Brain microvascular endothelial cell (primary cell): Measurements from ENCODE around the gene PCLO.

Experiments used
- DNase-seq: peaks from one replicate; pipeline ENCODE4 v3.0.0-alpha.2; 2020
- H3K27ac ChIP-seq: fragments of 250-450 bp; sonication (Bioruptor Pico); 2 replicates; pipeline ENCODE4 v1.5.1; 2020; ENCODE audit warnings: mild to moderate bottlenecking, moderate library complexity
- H3K27me3 ChIP-seq: fragments of 250-450 bp; sonication (Bioruptor Pico); replicated peaks from 2 replicates; pipeline ENCODE4 v1.5.1; 2020; ENCODE audit warnings: mild to moderate bottlenecking
- H3K36me3 ChIP-seq: fragments of 250-450 bp; sonication (Bioruptor Pico); replicated peaks from 2 replicates; pipeline ENCODE4 v1.5.1; 2020; ENCODE audit warnings: mild to moderate bottlenecking
- H3K4me3 ChIP-seq: 2 replicates; pipeline ENCODE4 v1.5.1; 2011; ENCODE audit warnings: low read depth, mild to moderate bottlenecking, control low read depth, low read length, moderate library complexity
- CTCF ChIP-seq: IDR thresholded peaks from 2 replicates; pipeline ENCODE4 v1.5.1; 2011; ENCODE audit warnings: low read depth, mild to moderate bottlenecking, moderate library complexity, low read length, control low read depth, inconsistent platforms; ENCODE audit errors: missing control alignments
- in situ Hi-C: cut with HindIII; loops from 2 replicates; pipeline ENCODE4 v1.10.0; 2017; ENCODE audit warnings: low sequenced_read_pairs, low pct_ligation_motif_present

PCLO gene

GRCh38 chr7:82865856-82866255, 296.8 kb downstream of the PCLO start:
- Histone ChIP-seq H3K27me3 (no peaks in the 10 kb centered on the region), H3K4me3 (no peak overlapping the region), H3K36me3 (no peaks in the 10 kb centered on the region), H3K27ac (no peak overlapping the region)
- no peak for TF ChIP-seq CTCF
- no peak for DNase-seq
- in situ Hi-C loops: no loop called here

- no peaks in the 10 kb centered on the region for H3K36me3 ChIP-seq
- in situ Hi-C loops: no loop called here
- DNase-seq: peak; percentile 11
- H3K27ac ChIP-seq: no peak overlapping the region
- no peak overlapping the region for H3K4me3 ChIP-seq
- no peak for TF ChIP-seq CTCF
- no peaks in the 10 kb centered on the region for H3K27me3 ChIP-seq
Observed at GRCh38 chr7:82859106-82859850, 303.4 kb downstream of the PCLO start.

- Histone ChIP-seq H3K36me3 (no peaks in the 10 kb centered on the region), H3K27ac (no peak overlapping the region), H3K27me3 (no peaks in the 10 kb centered on the region), H3K4me3 (no peak overlapping the region)
- in situ Hi-C loops: no loop called here
- no peak for DNase-seq
- TF ChIP-seq CTCF: no peak
Observed at GRCh38 chr7:82851121-82851520, 311.6 kb downstream of the PCLO start.

- Histone ChIP-seq H3K4me3 (no peak overlapping the region), H3K36me3 (no peaks in the 10 kb centered on the region), H3K27me3 (no peaks in the 10 kb centered on the region), H3K27ac (no peak overlapping the region)
- no peak for DNase-seq
- no peak for TF ChIP-seq CTCF
- in situ Hi-C loops: no loop called here
Observed at GRCh38 chr7:82841828-82842227, 320.9 kb downstream of the PCLO start.

GRCh38 chr7:82840061-82840460, 322.6 kb downstream of the PCLO start:
- H3K4me3 ChIP-seq: no peak overlapping the region
- TF ChIP-seq CTCF: no peak
- in situ Hi-C loops: no loop called here
- H3K36me3 ChIP-seq: no peaks in the 10 kb centered on the region
- H3K27me3 ChIP-seq: no peaks in the 10 kb centered on the region
- DNase-seq: no peak
- no peak overlapping the region for H3K27ac ChIP-seq

- no peak for TF ChIP-seq CTCF
- no peak overlapping the region for H3K27ac ChIP-seq
- in situ Hi-C loops: no loop called here
- no peak overlapping the region for H3K4me3 ChIP-seq
- no peaks in the 10 kb centered on the region for H3K27me3 ChIP-seq
- H3K36me3 ChIP-seq: no peaks in the 10 kb centered on the region
- DNase-seq: no peak
Observed at GRCh38 chr7:82839555-82839954, 323.1 kb downstream of the PCLO start.
